Upper lobe of right lung (tissue), 1 donor: Measurements from ENCODE around the gene VSIG2. TPM values are rescaled to one million over a fixed set of nuclear protein-coding genes. Genes with fewer than 3 reads are reported as not detected.

ENCODE experiments used
- ATAC-seq: fragments of 200-7000 bp; cut with Tn5 transposase; one replicate; pipeline ENCODE4 v1.9.1; 2020; ENCODE audit warnings: mild to moderate bottlenecking, moderate library complexity
- DNase-seq: peaks from one replicate; pipeline ENCODE4 v3.0.0-alpha.2; 2020
- H3K27ac ChIP-seq: fragments of 200-600 bp; one replicate; pipeline ENCODE4 v1.8.0; 2022
- H3K27me3 ChIP-seq: fragments of 200-600 bp; one replicate; pipeline ENCODE4 v1.8.0; 2022; ENCODE audit warnings: mild to moderate bottlenecking
- H3K36me3 ChIP-seq: fragments of 200-600 bp; one replicate; pipeline ENCODE4 v1.8.0; 2022
- H3K4me1 ChIP-seq: fragments of 200-600 bp; one replicate; pipeline ENCODE4 v1.8.0; 2022
- H3K4me3 ChIP-seq: fragments of 200-600 bp; one replicate; pipeline ENCODE4 v1.8.0; 2022; ENCODE audit warnings: mild to moderate bottlenecking
- H3K9me3 ChIP-seq: fragments of 200-600 bp; one replicate; pipeline ENCODE4 v1.8.0; 2022
- CTCF ChIP-seq: fragments of 200-600 bp; IDR thresholded peaks from one replicate; pipeline ENCODE4 v1.8.0; 2022; ENCODE audit warnings: antibody characterized with exemption
- intact Hi-C: fragments of 100-400 bp; cut with DNase I; formaldehyde crosslinking; loops from one replicate; pipeline ENCODE4 v1.11.0; 2022
- total RNA-seq: library from RNA; stranded (reverse); fragmentation: NEBNext Ultra II Directional; extraction: Animal tissue kit (Norgen Biotek cat#: 25700); gene quantifications from one replicate; pipeline ENCODE4 v1.2.1, GENCODE V29; 2021
- donor health status: DM: no; HTN: yes; CAD: no; lungs with severe emphysema.

The VSIG2 gene
- total RNA-seq, 1 donor from 2014 or later: 40.1 TPM

DNA sequence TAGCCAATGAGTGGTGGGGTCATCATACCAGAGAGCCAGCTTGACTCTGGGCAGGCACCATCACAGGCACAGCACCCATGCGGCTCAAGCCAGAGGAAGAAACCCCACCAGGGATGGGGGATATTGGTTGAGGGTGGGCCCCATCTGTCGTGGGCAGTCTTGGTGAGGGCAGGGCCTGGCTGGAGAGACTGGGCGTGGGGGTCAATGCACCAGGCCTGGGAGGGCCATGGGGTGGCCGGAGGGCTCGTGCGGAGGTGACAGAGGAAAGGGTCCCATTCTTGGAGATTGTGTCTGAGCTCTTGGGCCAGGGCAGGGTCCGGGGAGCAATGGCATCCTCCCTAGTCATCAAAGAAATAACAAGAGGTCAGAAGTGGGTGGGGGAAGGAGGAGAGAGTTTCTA is 1.6 kb upstream of the VSIG2 start:
- Histone ChIP-seq H3K36me3 (peaks cover 32% of the 10 kb centered on the region), H3K27me3 (peaks cover 4% of the 10 kb centered on the region), H3K4me1 (peaks cover 51% of the 10 kb centered on the region), H3K27ac (peak overlapping the region; percentile 4), H3K4me3 (no peak overlapping the region), H3K9me3 (no peaks in the 10 kb centered on the region)
- DNase-seq (no peak), ATAC-seq (no peak)
- intact Hi-C loops: no loop called here
- no peak for TF ChIP-seq CTCF

- no peak overlapping the region for H3K27ac ChIP-seq
- no peaks in the 10 kb centered on the region for H3K27me3 ChIP-seq
- H3K9me3 ChIP-seq: no peaks in the 10 kb centered on the region
- no peak for TF ChIP-seq CTCF
- intact Hi-C loops: no loop called here
- peaks cover 32% of the 10 kb centered on the region for H3K36me3 ChIP-seq
- no peak overlapping the region for H3K4me3 ChIP-seq
- DNase-seq: no peak
- ATAC-seq: peak; percentile 8
- H3K4me1 ChIP-seq: peaks cover 50% of the 10 kb centered on the region
These were observed 1.1 kb upstream of the VSIG2 start for GRCh38 chr11:124753205-124753604.

DNA sequence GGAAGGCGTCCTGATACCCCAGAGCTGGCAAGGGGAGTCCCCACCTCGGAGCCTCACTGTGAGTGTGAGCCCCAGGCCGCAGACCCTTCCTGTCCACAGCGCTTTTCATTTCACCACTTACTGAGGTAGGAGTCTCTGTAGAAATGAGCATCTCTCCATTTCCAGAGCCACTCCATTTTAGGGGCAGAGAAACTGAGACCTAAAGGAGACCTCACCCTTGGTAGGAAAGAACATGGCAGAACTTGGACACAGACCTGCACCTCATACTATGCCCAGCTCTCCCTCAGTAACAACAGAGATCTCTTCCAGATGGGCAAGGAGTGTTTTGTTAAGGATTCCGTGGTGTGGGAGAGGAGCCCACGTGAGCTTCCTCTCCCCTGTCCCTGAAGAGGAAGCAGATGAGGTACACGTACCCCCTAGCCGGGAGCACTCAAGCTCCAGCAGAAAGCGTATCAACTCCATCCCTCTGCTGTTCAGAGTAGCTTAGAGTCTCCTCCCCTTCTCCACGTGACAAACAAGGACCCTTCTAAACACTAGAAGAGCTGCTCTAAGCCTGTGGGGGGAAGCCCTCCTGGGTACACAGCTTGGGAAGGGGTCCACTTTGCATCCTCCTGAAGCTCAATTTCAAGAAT is 532 bp upstream of the VSIG2 start:
- DNase-seq (no peak), ATAC-seq (peak; percentile 5)
- Histone ChIP-seq H3K4me3 (peak overlapping the region; percentile 28), H3K27me3 (no peaks in the 10 kb centered on the region), H3K27ac (peak overlapping the region; percentile 83), H3K9me3 (no peaks in the 10 kb centered on the region), H3K36me3 (peaks cover 32% of the 10 kb centered on the region), H3K4me1 (peaks cover 49% of the 10 kb centered on the region)
- intact Hi-C loops: no loop called here
- no peak for TF ChIP-seq CTCF

- Histone ChIP-seq H3K27me3 (no peaks in the 10 kb centered on the region), H3K27ac (peak overlapping the region; percentile 83), H3K4me3 (peak overlapping the region; percentile 28), H3K9me3 (no peaks in the 10 kb centered on the region), H3K36me3 (peaks cover 22% of the 10 kb centered on the region), H3K4me1 (peaks cover 50% of the 10 kb centered on the region)
- DNase-seq (no peak), ATAC-seq (no peak)
- intact Hi-C loops: no loop called here
- TF ChIP-seq CTCF: no peak
These were observed 689 bp downstream of the VSIG2 start for GRCh38 chr11:124751391-124751740.

DNA sequence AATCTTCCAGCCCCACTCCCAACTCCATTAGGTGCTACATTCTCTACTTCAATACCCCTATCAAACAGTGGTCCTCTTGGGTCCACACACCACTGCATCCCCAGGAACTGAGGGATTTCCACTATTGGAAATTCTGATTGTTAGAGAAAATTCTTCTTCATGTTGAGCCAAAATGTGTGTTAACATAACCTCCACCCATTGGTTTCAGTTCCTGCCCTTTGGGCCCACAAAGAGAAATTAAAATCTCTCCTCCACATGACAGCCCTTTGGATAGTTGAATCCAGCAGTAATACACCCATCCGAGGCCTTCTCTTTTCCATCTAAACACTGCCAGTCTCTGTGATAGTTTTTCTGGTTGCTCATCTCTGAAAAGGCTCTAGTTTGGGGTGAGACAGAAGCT is 2.1 kb downstream of the VSIG2 start:
- H3K4me1 ChIP-seq: peaks cover 53% of the 10 kb centered on the region
- H3K9me3 ChIP-seq: no peaks in the 10 kb centered on the region
- intact Hi-C loops: loop anchor here (5.0 kb wide), 1 partner anchor 78 kb away; the partner anchor contains the start of genes SIAE and SPA17
- no peak overlapping the region for H3K27ac ChIP-seq
- no peaks in the 10 kb centered on the region for H3K27me3 ChIP-seq
- DNase-seq (no peak), ATAC-seq (no peak)
- peaks cover 12% of the 10 kb centered on the region for H3K36me3 ChIP-seq
- no peak for TF ChIP-seq CTCF
- no peak overlapping the region for H3K4me3 ChIP-seq
